ENCODE measurements around the gene MET. TPM values are rescaled to one million over a fixed set of nuclear protein-coding genes. Genes with fewer than 3 reads are reported as not detected.
A peak's percentile ranks its signal among the peaks of the same experiment; 100 is the strongest.

The MET gene
- total and polyA plus RNA-seq, 2 of the 13 experiments (the other 11 are each of a cell fraction or from before 2014, with no cell fraction given), result 21.8 to 31.5 TPM

- no peak for TF ChIP-seq CENPBD1 (CRISPR knock-in tag; IDR thresholded peaks at IDR 0.05; ENCODE audit: borderline replicate concordance, low read depth)
- no peak for TF ChIP-seq ZNF781 (CRISPR knock-in tag; IDR thresholded peaks at IDR 0.05; ENCODE audit: borderline replicate concordance, not compliant biosample characterization)
- no peak; the same call in 1 of the 2 replicates for TF ChIP-seq ZBTB25 (CRISPR knock-in tag; IDR thresholded peaks at IDR 0.05)
- no peak for TF ChIP-seq AGO1 (IDR thresholded peaks at IDR 0.05; ENCODE audit: low read depth, low read length, poor library complexity, severe bottlenecking)
- TF ChIP-seq ZNF879 (CRISPR knock-in tag; IDR thresholded peaks at IDR 0.05), result no peak
- 0 out of 2 replicates have a peak, but pooled peaks have one; percentile 3 for TF ChIP-seq GMEB2 (CRISPR knock-in tag; IDR thresholded peaks at IDR 0.05; ENCODE audit: low read depth)
- peak; percentile 93 for TF ChIP-seq ISL2 (CRISPR knock-in tag; IDR thresholded peaks at IDR 0.05)
- no peak for TF ChIP-seq RBAK (CRISPR knock-in tag; IDR thresholded peaks at IDR 0.05)
- TF ChIP-seq GATA4 (IDR thresholded peaks at IDR 0.05; ENCODE audit: borderline replicate concordance, low read depth), result peak; percentile 95
- TF ChIP-seq ZNF234 (CRISPR knock-in tag; conservative IDR thresholded peaks at IDR 0.05), result no peak
- no peak for TF ChIP-seq MTF1 (CRISPR knock-in tag; IDR thresholded peaks at IDR 0.05)
- TF ChIP-seq ZNF460 (CRISPR knock-in tag; IDR thresholded peaks at IDR 0.05; ENCODE audit: borderline replicate concordance), result no peak
- TF ChIP-seq ZNF362 (CRISPR knock-in tag; IDR thresholded peaks at IDR 0.05; ENCODE audit: borderline replicate concordance), result no peak
- TF ChIP-seq ZNF263 (CRISPR knock-in tag; IDR thresholded peaks at IDR 0.05), result no peak
- no peak for TF ChIP-seq ZNF34 (CRISPR knock-in tag; IDR thresholded peaks at IDR 0.05; ENCODE audit: borderline replicate concordance)
- peak; percentile 82 for TF ChIP-seq RXRB (CRISPR knock-in tag; IDR thresholded peaks at IDR 0.05; ENCODE audit: borderline replicate concordance)
- peak; percentile 96 for TF ChIP-seq KDM6A (CRISPR knock-in tag; IDR thresholded peaks at IDR 0.05; ENCODE audit: low read depth)
- no peak for TF ChIP-seq PLSCR1 (CRISPR knock-in tag; IDR thresholded peaks at IDR 0.05; ENCODE audit: borderline replicate concordance)
- TF ChIP-seq FOSL1 (CRISPR knock-in tag; IDR thresholded peaks at IDR 0.05; ENCODE audit: borderline replicate concordance), result no peak
- TF ChIP-seq KLF12 (CRISPR knock-in tag; IDR thresholded peaks at IDR 0.05; ENCODE audit: borderline replicate concordance), result no peak
- no peak for TF ChIP-seq ZNF510 (CRISPR knock-in tag; IDR thresholded peaks at IDR 0.05; ENCODE audit: low read depth)
- no peak for TF ChIP-seq ZFP91 (CRISPR knock-in tag; IDR thresholded peaks at IDR 0.05; ENCODE audit: borderline replicate concordance)
Observed at GRCh38 chr7:116810267-116811116, 138.5 kb downstream of the MET start (continued).

All from HepG2 (cell line).